Retinal pigment epithelial cell (primary cell): Measurements from ENCODE around the gene QKI.

Source experiments
- DNase-seq: peaks from one replicate; pipeline ENCODE4 v3.0.0-alpha.2; 2010; ENCODE audit warnings: low read depth
- H3K4me3 ChIP-seq: 2 replicates; pipeline ENCODE4 v1.5.1; 2011; ENCODE audit warnings: mild to moderate bottlenecking, low read length, control low read depth, moderate library complexity
- CTCF ChIP-seq: conservative IDR thresholded peaks from 2 replicates; pipeline ENCODE4 v1.5.1; 2011; ENCODE audit warnings: low read depth, low read length, control low read depth, inconsistent platforms

Gene QKI

GRCh38 chr6:163573503-163574179, 159.1 kb downstream of the QKI start:
- no peak for DNase-seq
- no peak overlapping the region for H3K4me3 ChIP-seq
- TF ChIP-seq CTCF = no peak

- TF ChIP-seq CTCF = no peak
These were observed 161.6 kb downstream of the QKI start for GRCh38 chr6:163576114-163576513.

GRCh38 chr6:163577404-163577803, 162.9 kb downstream of the QKI start:
- H3K4me3 ChIP-seq = no peak overlapping the region
- no peak for TF ChIP-seq CTCF
- no peak for DNase-seq

More at GRCh38 chr6:163576114-163576513, 161.6 kb downstream of the QKI start:
- no peak overlapping the region for H3K4me3 ChIP-seq
- no peak for DNase-seq

GRCh38 chr6:163579111-163579879, 164.8 kb downstream of the QKI start:
- peak; percentile 16 for DNase-seq
- no peak overlapping the region for H3K4me3 ChIP-seq
- TF ChIP-seq CTCF = no peak

- no peak overlapping the region for H3K4me3 ChIP-seq
- no peak for DNase-seq
- peak; percentile 21 for TF ChIP-seq CTCF
These were observed 165.4 kb downstream of the QKI start for GRCh38 chr6:163579880-163580295.

- DNase-seq = no peak
- no peak overlapping the region for H3K4me3 ChIP-seq
- no peak for TF ChIP-seq CTCF
These were observed 166.0 kb downstream of the QKI start for GRCh38 chr6:163580311-163581030.
